Glutamatergic neuron (in vitro differentiated cells): ENCODE measurements around the gene BAHCC1. TPM values are rescaled to one million over a fixed set of nuclear protein-coding genes. Genes with fewer than 3 reads are reported as not detected.
A peak's percentile ranks its signal among the peaks of the same experiment; 100 is the strongest.

Experiments
- DNase-seq: peaks from one replicate; pipeline ENCODE4 v3.0.0; 2022
- H3K27ac Mint-ChIP-seq: one replicate; pipeline ENCODE4 v1.8.0; 2020; ENCODE audit warnings: mild to moderate bottlenecking, mixed read lengths, inconsistent platforms; ENCODE audit not compliant: unreplicated experiment
- H3K27me3 Mint-ChIP-seq: one replicate; pipeline ENCODE4 v1.8.0; 2020; ENCODE audit warnings: mild to moderate bottlenecking, moderate library complexity, mixed read lengths, inconsistent platforms; ENCODE audit not compliant: unreplicated experiment
- H3K36me3 Mint-ChIP-seq: one replicate; pipeline ENCODE4 v1.8.0; 2020; ENCODE audit warnings: mild to moderate bottlenecking, mixed read lengths, inconsistent platforms; ENCODE audit not compliant: unreplicated experiment
- H3K4me1 Mint-ChIP-seq: one replicate; pipeline ENCODE4 v1.8.0; 2020; ENCODE audit warnings: mild to moderate bottlenecking, low read depth, mixed read lengths, inconsistent platforms; ENCODE audit not compliant: unreplicated experiment
- H3K4me3 Mint-ChIP-seq: one replicate; pipeline ENCODE4 v1.8.0; 2020; ENCODE audit warnings: mild to moderate bottlenecking, mixed read lengths, inconsistent platforms; ENCODE audit not compliant: unreplicated experiment
- H3K9me3 Mint-ChIP-seq: one replicate; pipeline ENCODE4 v1.8.0; 2020; ENCODE audit warnings: mild to moderate bottlenecking, moderate library complexity, mixed read lengths, inconsistent platforms; ENCODE audit not compliant: unreplicated experiment
- CTCF ChIP-seq: fragments of 200-600 bp; sonication (generic); IDR thresholded peaks from one replicate; pipeline ENCODE4 v1.5.0; 2021; ENCODE audit not compliant: partially characterized antibody, unreplicated experiment
- total RNA-seq: library from RNA; stranded (reverse); fragmentation: NEBNext Ultra II Directional; extraction: Animal tissue kit (Norgen Biotek cat#: 25700); gene quantifications from one replicate; pipeline ENCODE4 v1.2.1, GENCODE V29; 2021; ENCODE audit not compliant: unreplicated experiment

The BAHCC1 gene
- total RNA-seq, 1 donor from 2014 or later = 111 TPM

- H3K4me1 Mint-ChIP-seq = peaks cover 27% of the 10 kb centered on the region
- no peaks in the 10 kb centered on the region for H3K36me3 Mint-ChIP-seq
- DNase-seq = peak; percentile 71
- H3K9me3 Mint-ChIP-seq = peaks cover 11% of the 10 kb centered on the region
- peaks cover 16% of the 10 kb centered on the region for H3K27me3 Mint-ChIP-seq
- no peak for TF ChIP-seq CTCF
- H3K27ac Mint-ChIP-seq = peak overlapping the region; percentile 81
- peak overlapping the region; percentile 81 for H3K4me3 Mint-ChIP-seq
Observed at GRCh38 chr17:81483085-81483861, 88.0 kb downstream of the BAHCC1 start.

- Mint-ChIP-seq H3K4me1 (peaks cover 27% of the 10 kb centered on the region), H3K27me3 (peaks cover 16% of the 10 kb centered on the region), H3K36me3 (no peaks in the 10 kb centered on the region), H3K9me3 (peaks cover 11% of the 10 kb centered on the region), H3K27ac (no peak overlapping the region), H3K4me3 (no peak overlapping the region)
- DNase-seq = no peak
- TF ChIP-seq CTCF = no peak
Observed at GRCh38 chr17:81483862-81484194, 88.6 kb downstream of the BAHCC1 start.

- Mint-ChIP-seq H3K4me1 (peaks cover 25% of the 10 kb centered on the region), H3K27ac (no peak overlapping the region), H3K36me3 (no peaks in the 10 kb centered on the region), H3K4me3 (no peak overlapping the region), H3K27me3 (peaks cover 13% of the 10 kb centered on the region), H3K9me3 (peaks cover 7% of the 10 kb centered on the region)
- peak; percentile 93 for DNase-seq
- TF ChIP-seq CTCF = peak; percentile 100
Observed at GRCh38 chr17:81484195-81484979, 89.1 kb downstream of the BAHCC1 start.

- Mint-ChIP-seq H3K4me3 (peak overlapping the region; percentile 53), H3K4me1 (peaks cover 24% of the 10 kb centered on the region), H3K36me3 (no peaks in the 10 kb centered on the region), H3K27me3 (peaks cover 4% of the 10 kb centered on the region), H3K27ac (peak overlapping the region; percentile 60), H3K9me3 (peaks cover 7% of the 10 kb centered on the region)
- no peak for TF ChIP-seq CTCF
- no peak for DNase-seq
Observed at GRCh38 chr17:81486199-81486810, 91.0 kb downstream of the BAHCC1 start.
